HEK293 (cell line): Measurements from ENCODE around the gene VCAM1.

Source experiments
- BCL11A ChIP-seq: fragments of 450-650 bp; formaldehyde crosslinking; IDR thresholded peaks from 2 replicates; pipeline ENCODE4 v1.5.1; 2016; ENCODE audit warnings: low read depth, missing biosample characterization, missing genetic modification characterization
- CTCF ChIP-seq: fragments of 450-650 bp; formaldehyde crosslinking; IDR thresholded peaks from 2 replicates; pipeline ENCODE4 v1.5.1; 2016; ENCODE audit warnings: missing biosample characterization, missing genetic modification characterization
- IKZF3 ChIP-seq: fragments of 450-650 bp; IDR thresholded peaks from 2 replicates; pipeline ENCODE4 v1.5.0; 2018; ENCODE audit warnings: missing biosample characterization, mild to moderate bottlenecking, missing genetic modification characterization, moderate library complexity
- KLF10 ChIP-seq: fragments of 450-650 bp; IDR thresholded peaks from 2 replicates; pipeline ENCODE4 v1.5.1; 2018; ENCODE audit warnings: missing biosample characterization, mild to moderate bottlenecking, missing genetic modification characterization
- PRDM10 ChIP-seq: fragments of 450-650 bp; formaldehyde crosslinking; IDR thresholded peaks from 2 replicates; pipeline ENCODE4 v1.5.1; 2016; ENCODE audit warnings: missing biosample characterization, missing genetic modification characterization
- REST ChIP-seq: fragments of 450-650 bp; formaldehyde crosslinking; IDR thresholded peaks from 2 replicates; pipeline ENCODE4 v1.5.1; 2016; ENCODE audit warnings: missing biosample characterization, missing genetic modification characterization
- SETDB1 ChIP-seq: IDR thresholded peaks from one replicate; pipeline ENCODE4 v1.6.1; 2017; ENCODE audit warnings: mild to moderate bottlenecking, low read length, moderate library complexity, mixed read lengths; ENCODE audit not compliant: insufficient read length
- ZNF202 ChIP-seq: fragments of 450-650 bp; formaldehyde crosslinking; IDR thresholded peaks from 2 replicates; pipeline ENCODE4 v1.5.1; 2016; ENCODE audit warnings: missing biosample characterization, missing genetic modification characterization, borderline replicate concordance
- ZNF530 ChIP-seq: fragments of 450-650 bp; formaldehyde crosslinking; IDR thresholded peaks from 2 replicates; pipeline ENCODE4 v1.5.1; 2016; ENCODE audit warnings: low read depth, missing biosample characterization, missing genetic modification characterization
- ZNF830 ChIP-seq: fragments of 450-650 bp; IDR thresholded peaks from 2 replicates; pipeline ENCODE4 v1.5.0; 2018; ENCODE audit warnings: missing biosample characterization, missing genetic modification characterization, low read depth, mild to moderate bottlenecking, moderate library complexity
- TF ChIP-seq, protein P1 (sequence below): sonication (generic); formaldehyde crosslinking; IDR thresholded peaks from 2 replicates; pipeline ENCODE4 v1.8.1; 2022; ENCODE audit warnings: mild to moderate bottlenecking, moderate library complexity, missing genetic modification reagents
- TF ChIP-seq, protein P2 (sequence below): fragments of 450-650 bp; formaldehyde crosslinking; IDR thresholded peaks from 2 replicates; pipeline ENCODE4 v1.5.1; 2016; ENCODE audit warnings: missing biosample characterization, missing genetic modification characterization, low read depth

- TF ChIP-seq REST (tag by site-specific recombination) (no peak), KLF10 (no peak), ZNF202 (no peak), SETDB1 (no peak), ZNF830 (tag by site-specific recombination) (no peak), PRDM10 (tag by site-specific recombination) (no peak), CTCF (tag by site-specific recombination) (no peak), ZNF530 (tag by site-specific recombination) (no peak), IKZF3 (tag by site-specific recombination) (no peak), BCL11A (tag by site-specific recombination) (no peak)
- TF ChIP-seq, protein P1, sequence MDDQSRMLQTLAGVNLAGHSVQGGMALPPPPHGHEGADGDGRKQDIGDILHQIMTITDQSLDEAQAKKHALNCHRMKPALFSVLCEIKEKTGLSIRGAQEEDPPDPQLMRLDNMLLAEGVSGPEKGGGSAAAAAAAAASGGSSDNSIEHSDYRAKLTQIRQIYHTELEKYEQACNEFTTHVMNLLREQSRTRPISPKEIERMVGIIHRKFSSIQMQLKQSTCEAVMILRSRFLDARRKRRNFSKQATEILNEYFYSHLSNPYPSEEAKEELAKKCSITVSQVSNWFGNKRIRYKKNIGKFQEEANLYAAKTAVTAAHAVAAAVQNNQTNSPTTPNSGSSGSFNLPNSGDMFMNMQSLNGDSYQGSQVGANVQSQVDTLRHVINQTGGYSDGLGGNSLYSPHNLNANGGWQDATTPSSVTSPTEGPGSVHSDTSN (CRISPR knock-in tag): no peak
- TF ChIP-seq, protein P2, sequence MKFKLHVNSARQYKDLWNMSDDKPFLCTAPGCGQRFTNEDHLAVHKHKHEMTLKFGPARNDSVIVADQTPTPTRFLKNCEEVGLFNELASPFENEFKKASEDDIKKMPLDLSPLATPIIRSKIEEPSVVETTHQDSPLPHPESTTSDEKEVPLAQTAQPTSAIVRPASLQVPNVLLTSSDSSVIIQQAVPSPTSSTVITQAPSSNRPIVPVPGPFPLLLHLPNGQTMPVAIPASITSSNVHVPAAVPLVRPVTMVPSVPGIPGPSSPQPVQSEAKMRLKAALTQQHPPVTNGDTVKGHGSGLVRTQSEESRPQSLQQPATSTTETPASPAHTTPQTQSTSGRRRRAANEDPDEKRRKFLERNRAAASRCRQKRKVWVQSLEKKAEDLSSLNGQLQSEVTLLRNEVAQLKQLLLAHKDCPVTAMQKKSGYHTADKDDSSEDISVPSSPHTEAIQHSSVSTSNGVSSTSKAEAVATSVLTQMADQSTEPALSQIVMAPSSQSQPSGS (tag by site-specific recombination): no peak
Observed at GRCh38 chr1:100722221-100722620, 2.7 kb downstream of the VCAM1 start.
